Putamen (tissue), 1 donor: ENCODE measurements around the gene PXMP4.

Source experiments
- DNase-seq: peaks from one replicate; pipeline ENCODE4 v3.0.0-alpha.2; 2016; ENCODE audit warnings: low spot score

Gene PXMP4

DNA sequence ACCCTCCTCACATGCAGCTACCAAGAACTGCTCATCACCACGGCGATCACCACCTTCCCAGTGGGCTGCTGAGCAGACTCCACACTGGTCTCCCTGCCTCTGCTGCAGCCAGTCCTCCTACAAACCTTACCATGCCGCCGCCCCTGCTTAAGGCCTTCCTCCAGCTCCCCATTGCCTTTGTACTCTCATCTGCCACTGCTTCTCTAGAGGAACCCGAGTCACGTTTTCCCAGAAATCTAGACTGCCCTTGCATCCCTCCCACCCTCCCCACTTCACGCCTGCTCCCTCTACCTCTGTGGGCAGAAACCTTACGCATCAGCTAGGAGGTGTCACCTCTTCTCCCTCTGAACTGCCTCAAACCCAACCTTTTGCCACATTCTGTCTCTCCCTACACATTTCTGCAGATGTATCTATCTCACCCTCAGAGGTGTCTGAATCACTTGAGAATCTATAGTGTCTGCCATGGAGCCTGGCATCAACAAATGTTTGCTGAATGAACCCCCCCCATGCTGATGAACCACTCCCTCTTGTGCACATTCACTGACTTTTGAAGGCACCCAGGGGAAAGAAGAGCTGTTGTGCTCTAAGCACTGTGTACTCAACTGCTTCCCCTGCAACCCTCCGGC lies 38.3 kb downstream of the PXMP4 start:
- DNase-seq: no peak

DNA sequence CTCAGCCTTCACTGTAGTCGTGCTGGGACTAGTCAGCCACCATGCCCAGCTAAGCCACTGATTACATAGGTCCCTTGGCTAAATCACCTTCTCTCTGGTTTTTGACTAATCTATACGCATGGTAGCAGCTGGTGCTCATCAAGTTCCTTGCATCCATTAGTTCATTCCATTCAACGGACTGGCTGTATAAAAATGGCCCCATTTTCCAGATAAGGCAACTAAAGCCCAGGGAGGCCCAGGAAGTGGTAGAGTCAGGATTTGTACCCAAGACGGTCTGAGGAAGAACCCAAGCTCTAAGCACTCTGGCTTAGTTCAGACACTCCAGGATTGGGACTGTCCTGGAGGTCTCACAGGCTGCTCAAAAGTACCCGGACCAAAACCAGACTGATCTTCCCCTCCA lies 38.8 kb downstream of the PXMP4 start:
- no peak for DNase-seq

DNA sequence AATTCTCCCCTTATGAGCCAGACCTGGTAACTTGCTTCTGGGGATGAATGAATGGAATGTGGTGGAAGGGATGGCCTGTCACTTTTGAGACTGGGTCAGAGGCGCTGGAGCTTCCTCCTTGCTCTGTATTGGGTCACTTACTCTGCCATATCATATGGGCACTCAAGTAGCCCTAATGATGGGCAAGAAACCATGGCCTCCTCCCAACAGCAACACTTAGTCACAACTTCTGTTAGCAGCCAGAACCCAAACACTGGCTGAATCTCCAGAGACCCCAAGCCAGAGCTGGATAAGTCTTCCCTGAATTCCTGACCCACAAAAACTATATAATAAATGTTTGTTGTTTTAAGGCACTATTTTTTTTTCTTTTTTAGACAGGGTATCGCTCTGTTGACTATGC lies 39.4 kb downstream of the PXMP4 start:
- DNase-seq: no peak

DNA sequence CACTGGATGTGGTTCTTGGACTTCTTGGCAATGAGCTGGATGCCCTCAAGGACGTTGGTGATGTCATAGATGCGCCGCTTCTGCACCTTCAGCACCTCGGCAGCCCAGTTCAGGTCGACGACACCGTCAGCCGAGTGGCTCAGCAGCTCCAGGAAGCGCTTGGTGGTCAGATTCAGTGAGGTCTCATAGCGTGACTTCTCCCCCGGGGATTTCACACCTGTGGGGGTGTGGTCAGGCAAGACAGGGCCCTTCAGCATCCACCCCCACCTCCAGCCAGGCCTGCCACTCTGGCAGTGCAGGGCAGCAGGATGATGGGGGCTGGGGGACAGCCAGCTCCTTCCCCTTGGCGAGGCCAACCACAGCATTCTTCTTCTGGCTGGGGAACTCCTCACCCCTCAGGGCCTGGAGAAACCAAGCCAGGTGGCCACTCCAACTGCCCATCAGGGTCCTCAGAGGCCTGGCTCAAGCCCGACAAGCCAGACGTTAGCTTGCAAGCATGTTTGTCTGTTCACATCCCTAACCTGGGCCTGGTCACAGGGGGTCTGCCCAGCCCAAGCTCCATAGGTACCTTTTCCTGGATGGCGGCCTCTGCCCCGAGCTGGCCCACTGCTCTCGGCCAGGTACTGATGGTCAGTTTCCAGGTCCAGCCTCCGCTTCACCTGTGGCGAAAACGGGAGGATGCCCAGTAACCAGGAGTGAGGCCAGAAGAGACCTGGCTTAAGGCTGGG lies 40.2 kb downstream of the PXMP4 start:
- no peak for DNase-seq

DNA sequence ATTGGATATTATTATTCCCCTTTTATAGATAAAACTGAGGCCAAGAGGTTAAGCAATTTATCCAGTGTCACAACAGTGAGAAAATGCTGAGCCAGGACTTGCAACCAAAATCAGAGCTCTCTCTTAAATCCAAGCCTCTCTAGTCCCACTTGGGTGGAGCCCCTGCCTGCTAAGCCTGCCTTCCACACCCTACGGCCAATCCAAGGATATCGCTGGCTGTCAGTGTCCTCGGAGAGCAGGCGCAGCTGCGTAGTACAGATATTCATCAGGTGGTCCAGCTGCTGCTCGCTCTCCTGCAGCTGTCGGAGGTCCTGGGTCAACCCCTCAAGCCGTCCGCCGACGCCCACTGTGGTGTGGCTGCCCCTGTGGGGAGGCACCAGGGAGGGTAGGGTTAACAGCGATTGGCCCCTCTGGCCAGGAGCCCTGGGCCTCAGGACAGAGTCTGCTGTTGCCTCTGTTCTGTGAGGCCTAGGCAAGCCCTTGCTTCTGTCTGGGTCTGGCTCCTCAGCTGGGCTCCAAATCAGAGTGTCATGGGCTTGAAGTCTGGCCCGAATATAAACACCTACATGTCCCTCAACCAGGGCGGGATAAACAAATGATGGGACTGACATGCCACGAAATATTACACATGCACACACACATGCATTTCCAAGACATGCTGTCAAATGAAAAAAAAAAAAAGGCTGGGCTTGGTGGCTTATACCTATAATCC lies 42.0 kb downstream of the PXMP4 start:
- DNase-seq: no peak

DNA sequence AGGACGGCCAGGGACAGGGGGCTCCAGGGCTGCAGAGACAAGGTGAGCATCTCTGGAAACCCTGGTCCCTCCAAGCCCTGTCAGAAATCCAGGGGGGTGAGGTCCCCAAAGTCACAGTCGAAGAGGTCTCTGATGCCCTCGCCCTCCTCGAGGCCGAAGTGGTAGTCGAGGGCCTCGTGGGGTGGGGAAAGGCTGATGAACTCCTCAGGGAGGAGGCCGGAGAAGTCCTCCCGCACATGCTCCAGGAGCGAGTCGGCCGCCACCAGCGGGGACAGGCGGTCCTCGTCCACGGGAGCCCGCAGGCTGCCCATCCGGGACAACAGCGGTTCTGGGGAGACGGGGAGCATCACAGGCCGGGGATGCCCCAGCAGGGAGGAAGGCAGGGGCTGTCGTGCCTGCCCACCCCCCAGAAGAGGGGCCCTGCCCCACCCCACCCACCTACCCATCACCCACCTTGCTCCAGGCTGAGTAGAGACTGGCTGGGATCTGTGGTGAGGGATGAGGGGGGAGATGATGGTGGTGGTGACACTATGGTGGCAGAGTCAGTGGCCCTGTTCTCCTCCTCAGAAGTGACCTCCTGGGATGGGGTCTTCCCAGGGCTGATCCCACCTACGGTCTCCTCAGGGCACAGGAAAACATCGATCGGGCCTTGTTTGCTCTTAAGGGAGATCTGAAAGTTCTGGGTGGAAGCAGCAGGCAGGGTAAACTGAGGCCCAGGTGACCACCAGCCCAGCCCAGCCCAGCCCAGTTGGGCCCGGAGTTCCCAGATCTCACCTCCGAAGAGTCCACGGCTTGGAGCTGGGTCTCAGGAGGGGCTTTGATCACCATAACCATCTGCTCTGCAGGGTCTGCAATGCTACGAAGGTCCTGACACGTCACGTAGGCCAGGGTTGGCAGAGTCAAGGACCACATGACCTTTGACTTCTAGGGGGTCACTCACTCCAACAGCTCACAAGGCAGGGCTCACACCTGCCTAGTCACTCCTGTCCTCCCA lies 43.2 kb downstream of the PXMP4 start:
- DNase-seq: no peak

DNA sequence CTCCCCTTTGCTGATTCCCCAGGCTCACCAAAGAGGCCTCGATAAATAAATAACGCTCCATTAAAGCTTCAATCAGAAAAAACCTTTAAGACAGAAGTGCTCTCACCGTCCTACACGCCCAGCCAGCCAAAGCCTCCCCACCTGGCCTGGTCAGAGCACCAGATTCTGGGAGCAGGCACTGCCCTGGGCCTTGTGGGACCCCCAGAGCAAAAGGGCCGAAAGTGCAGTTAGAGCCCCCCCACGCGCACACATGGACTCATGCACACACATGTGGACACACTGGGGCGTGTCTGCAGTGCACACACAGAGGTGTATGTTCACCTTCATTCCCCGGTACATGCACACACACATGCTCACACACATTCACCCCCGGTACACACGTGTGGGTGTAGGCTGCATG lies 44.0 kb downstream of the PXMP4 start:
- DNase-seq: no peak

DNA sequence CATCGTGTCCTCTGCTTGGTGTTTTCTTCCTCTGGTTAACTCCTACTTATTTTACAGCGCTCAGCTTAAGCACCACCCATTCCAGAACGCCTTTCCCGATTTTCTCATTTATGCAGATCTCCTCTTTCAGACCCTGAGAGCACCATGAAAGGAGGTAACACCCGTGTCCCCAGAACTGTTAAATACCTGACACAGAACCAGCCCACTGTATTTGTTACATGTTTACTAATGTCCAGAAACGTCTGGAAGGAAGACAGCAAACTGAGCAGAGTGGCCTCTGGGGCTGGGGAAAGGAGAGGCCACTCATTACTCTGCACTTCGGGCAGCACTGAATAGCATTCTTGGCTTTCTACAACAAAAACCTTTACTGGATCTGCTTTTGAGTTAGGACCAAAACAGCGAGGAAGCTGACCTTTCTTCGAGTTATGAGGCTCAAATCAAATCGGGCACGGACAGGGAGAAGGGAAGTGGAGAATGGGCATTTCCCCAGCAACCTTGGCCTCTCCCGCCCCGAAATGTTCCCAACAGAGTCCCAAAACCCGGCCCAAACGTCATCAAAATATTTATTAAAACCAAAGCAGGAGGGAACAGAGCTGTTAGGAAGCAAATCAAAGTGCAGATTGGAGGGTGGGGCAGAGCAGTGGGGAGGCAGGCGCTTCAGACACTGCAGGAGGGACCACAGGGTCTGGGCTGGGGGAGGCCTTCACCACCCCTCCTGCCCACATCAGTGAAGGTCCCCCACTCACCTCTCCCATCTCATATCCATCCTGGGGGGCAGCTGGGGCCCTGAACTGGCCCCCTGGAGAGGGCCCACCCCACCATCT lies 44.8 kb downstream of the PXMP4 start:
- DNase-seq: no peak

DNA sequence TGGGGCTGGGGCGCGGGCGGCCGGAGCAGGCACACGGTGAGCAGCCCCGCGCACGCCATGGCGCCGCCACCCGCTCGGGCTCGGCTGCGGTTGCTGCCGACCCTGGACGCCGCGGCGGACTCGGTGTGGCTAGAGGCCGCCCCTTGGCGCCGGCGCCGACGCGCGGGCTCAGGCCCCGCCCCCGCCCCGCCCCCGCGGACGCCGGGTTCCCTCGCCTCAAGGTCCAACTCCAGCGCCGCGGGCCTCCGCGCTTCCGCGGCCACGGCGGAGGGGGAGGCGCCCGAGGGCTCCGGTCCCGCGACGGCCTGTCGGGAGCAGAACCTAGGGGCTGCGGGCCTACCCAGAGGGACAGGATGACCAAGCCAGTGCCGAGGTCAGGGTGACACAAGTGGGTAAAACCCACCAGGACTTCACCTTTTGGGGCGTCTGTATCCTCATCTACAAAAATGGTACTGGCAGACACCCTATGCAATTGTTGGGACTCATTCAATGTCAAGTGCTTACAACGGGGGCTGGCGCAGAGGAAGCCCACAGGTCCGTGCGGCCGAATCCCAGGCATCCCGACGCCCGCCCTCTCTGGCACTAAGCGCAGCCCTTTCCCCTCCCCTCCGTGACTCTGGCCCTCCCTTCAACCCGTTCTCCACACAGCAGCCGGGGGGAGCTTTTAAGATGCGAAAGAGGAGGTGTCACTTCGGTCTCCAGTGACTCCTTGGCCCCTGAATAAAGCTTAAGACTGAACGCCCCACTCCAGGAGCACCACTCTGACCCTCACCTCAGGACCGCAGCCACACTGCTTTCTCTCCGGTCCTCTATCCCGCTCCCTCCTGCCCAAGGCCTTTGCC lies 45.6 kb downstream of the PXMP4 start, which contains the start of gene NECAB3:
Gene NECAB3 (minus strand): TSS at position 135 of the 842 bp plus-strand sequence. CDS start 76 bp downstream, at position 59.
- DNase-seq: peak; percentile 85

DNA sequence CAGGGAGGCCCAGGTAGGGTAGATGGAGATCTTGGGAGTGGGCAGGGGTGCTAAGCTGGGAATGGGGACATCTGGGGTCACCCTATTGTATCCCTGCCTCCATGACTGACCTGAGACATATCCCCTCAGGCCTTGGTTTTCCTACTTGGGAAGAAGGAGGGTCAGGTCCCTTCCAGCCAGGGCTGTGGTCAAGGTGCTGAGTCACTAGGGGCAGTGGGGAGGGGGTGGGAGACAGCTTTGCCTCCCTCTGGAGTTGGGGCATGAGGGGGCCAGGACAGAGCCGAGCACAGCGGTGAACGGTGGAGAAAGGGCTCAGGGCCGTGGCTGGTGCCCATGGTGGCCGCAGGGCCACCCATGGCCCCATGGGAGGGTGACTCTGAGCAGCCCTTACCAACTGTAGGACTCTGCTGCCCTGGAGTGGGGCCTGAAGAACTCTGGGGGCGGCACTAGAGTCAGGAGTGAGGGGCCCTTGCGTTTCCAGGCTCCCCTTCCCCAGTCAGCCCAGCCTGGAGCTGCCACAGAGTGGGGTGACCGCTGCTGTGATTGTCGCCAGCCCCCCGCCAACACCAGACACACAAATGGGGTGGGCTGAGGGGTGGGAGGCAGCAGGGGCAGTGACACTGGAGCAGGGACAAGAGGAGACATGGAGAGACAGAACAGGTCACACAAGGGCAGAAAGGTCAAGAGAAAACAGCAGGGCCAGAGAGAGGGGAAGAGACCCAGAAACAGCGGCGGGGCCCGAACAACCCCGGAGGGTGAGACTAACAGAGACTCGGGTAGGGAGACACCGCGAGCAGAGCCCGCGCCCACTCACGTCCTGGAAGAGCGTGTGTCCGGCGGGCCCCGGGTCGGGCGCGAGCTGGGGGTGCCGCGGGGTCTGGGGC lies 46.5 kb downstream of the PXMP4 start:
- DNase-seq: no peak

DNA sequence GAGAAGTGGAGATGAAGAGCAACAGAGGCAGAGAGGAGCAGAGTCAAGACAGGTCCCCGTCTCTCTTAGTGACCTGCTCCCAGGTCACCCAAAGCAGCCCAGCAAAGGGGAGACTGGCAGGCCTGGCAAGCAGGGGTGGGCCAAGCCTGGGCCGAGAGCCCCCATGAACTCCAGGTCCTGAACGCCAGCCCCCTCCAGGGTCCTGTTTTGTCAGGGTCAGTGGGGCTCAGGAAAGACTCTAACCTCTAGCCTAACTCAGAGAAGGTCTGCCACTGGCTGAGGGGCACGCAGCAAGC lies 47.0 kb downstream of the PXMP4 start:
- no peak for DNase-seq

DNA sequence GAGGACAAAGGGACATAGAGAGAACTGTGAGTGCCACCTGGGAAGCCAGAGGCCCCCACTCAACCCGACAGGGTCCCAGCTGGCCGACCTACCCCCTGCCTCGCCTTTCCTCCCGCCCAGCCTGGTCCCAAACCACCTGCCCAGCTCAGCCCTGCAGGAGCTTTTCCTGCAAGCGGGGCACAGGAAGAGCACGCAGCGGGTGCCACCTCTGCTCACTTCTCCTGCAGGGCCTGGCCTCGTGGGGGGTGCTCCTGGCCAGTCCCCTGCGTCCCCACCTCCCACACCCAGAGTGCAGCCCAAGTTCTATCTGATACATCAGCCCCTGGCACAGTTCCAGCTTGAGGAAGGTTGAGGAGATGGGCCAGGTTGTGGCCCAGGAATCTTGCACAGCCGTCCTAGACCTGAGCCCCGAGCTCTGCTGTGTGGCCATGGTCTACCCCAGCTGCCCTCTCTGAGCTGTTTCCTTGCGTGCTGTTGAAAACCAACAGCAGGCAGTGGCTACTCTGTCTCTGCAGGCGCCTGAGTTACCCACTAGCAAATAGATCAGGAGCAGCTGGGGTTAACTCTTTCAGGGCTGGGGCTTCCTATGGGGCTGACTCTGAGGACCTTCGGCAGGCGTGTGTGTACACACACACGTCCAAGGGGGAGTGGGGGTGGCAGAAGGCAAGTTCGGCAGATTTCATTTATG lies 47.5 kb downstream of the PXMP4 start:
- DNase-seq: no peak

DNA sequence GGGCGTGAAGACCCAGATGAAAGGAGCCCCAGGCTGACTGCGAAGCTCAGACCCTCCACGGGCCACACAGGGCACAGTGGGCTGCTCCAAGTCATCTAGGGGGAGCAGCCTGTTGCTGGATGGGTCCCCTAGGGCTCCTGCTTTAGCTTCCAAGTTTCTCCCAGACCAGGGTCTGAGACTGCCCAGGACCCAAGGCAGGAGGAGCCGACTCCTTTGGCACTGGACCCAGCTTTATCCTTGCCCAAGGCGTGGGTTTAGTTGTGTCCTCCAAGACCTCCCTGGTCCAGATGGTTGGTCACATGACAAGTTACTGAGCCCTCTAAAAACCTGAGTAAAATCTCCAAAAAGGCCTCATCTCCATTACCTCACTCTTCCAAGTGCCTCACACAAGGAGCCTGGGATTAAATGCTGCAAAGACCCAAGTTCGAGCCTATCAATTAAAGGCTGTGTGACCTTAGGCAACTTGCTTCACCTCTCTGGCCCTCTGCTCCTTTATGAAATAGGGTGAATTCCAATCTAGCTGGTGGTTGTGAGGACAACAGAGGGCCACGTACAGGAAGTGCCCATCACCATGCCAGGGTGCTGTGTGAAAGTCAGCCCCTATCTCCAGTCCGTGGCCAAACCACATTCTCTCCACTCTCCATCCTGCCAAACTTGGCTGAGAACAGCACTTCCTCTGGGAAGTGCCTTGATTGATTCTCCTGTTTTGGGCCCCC lies 48.4 kb downstream of the PXMP4 start:
- DNase-seq: no peak

DNA sequence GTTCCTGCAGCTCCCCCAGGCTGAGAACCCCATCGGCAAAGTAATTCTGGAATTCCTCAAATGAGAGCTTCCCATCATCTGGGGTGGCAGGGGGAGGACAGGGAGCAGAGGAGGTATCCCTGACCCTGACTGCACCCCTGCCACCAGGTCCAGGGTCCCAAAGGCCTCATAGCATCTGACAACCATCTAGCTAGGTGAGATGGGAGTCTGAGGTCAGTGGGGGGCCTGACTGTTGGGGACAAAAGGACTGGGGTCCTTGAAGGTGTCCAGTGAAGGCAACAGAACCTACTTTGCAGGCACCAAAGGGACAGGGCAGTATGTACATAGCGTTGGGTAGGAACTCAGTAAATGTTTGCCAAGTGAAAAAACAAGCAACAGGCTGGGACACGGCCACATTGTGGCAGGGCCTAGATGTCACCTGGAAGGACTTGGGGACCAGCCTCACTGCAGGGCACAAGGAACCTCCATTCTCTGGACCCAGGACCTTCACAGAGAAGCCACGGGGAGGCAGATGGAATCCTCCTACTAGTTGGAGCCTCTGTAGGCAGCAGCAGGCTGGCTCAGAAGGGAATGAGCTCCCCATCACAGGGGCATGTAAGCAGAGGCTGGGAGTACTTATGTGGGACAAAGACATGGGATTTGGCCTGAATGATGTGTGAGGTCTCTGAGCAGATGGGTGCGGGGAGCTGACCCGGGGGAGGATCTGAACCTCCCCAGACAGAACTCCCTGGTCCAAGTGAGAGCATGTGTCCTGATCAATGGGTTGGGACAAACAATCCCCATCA lies 49.2 kb downstream of the PXMP4 start:
- DNase-seq: no peak

DNA sequence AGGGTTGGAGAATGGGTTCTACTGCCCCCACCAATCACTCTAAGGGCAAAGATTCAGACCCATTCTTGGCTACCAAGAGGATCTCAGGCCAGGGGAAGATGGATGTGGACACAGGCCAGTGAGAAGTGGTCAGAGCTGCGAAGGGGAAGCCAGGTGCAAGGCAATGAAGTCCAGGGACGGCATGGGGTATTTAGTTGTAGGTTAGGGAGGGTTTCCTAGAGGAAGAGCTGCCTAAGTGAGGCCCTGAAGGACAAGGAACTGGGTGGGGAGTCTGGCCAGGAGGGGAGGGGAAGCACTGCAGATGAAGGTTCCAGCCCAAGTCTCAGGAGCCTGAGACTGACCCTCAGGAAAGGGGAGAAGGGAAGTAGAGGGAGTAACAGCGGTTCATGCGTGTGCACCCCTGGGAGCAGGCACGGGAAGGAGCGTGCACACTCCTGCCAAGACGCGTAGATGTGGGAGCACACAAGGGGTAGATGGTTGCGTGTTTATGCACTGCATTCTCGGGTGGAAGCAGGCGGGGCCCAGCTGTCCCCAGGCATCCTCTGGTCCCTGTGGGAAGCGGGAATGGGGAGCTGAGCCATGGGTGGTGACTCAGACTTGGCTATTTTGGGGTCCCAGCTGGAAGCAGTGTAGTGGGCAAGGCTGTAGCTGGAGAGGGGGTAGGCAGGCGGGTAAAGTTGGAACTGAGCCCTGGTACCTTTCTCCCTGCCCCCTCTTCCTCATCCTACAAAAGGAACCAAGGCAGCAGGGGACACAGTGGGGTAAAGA lies 50.1 kb downstream of the PXMP4 start:
- no peak for DNase-seq

DNA sequence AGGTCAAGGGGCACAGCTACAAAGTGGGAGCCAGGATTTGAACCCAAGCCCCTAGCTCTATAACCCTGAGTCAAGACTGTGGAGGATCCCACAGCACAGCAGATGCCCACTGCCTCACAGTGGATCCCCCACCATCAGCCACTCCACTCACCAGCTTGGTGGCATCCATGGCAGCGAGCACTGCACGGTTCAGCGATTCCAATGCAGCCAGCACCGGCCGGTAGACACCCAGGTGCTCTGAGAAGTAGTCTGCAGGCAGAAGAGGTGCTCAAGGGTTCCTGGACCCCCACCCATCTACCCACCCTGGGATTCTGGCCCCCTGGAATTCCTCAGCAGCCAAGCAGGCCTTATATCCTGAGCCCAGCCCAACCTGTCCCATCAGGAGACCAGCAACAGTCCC lies 50.9 kb downstream of the PXMP4 start:
- no peak for DNase-seq
